Thymus (tissue), 11 donors: Measurements from ENCODE around the gene CHST11. TPM values are rescaled to one million over a fixed set of nuclear protein-coding genes. Genes with fewer than 3 reads are reported as not detected.

ENCODE experiments used
- DNase-seq, 9 donors: peaks; one replicate each; pipeline ENCODE4 v3.0.0-alpha.2; 2013; ENCODE audit warnings: low spot score in 9 of 9, low read depth in 6 of 9, missing footprints in 1 of 9
- H3K27ac ChIP-seq, 2 donors: one replicate each; pipeline ENCODE4 v1.5.1; 2013; ENCODE audit warnings: control low read depth in 1 of 2, low read depth in 1 of 2, low read length in 1 of 2, mild to moderate bottlenecking in 1 of 2, moderate library complexity in 1 of 2
- H3K27me3 ChIP-seq, 2 donors: one replicate each; pipeline ENCODE4 v1.5.1; 2013; ENCODE audit warnings: low read length in 1 of 2; ENCODE audit not compliant: control insufficient read depth in 2 of 2, insufficient read depth in 1 of 2
- H3K36me3 ChIP-seq, 2 donors: one replicate each; pipeline ENCODE4 v1.5.1; 2013; ENCODE audit warnings: low read length in 1 of 2, mild to moderate bottlenecking in 1 of 2, moderate library complexity in 1 of 2; ENCODE audit not compliant: control insufficient read depth in 2 of 2, insufficient read depth in 2 of 2
- H3K4me1 ChIP-seq, 2 donors: one replicate each; pipeline ENCODE4 v1.5.1; 2013; ENCODE audit warnings: low read length in 2 of 2; ENCODE audit not compliant: control insufficient read depth in 2 of 2, insufficient read depth in 2 of 2
- H3K4me3 ChIP-seq, 2 donors: one replicate each; pipeline ENCODE4 v1.5.1; 2013; ENCODE audit warnings: low read length in 2 of 2, control low read depth in 1 of 2, mild to moderate bottlenecking in 1 of 2
- H3K9me3 ChIP-seq, 2 donors: one replicate each; pipeline ENCODE4 v1.5.1; 2013; ENCODE audit warnings: low read length in 1 of 2, mild to moderate bottlenecking in 1 of 2; ENCODE audit not compliant: control insufficient read depth in 2 of 2, insufficient read depth in 1 of 2
- WGBS: extraction: QIAGEN DNeasy Blood & Tissue Kit; methylation state at CpG from one replicate; pipeline ENCODE4 v1.1.7; 2013; 5-methylcytosine and 5-hydroxymethylcytosine counted together
- polyA plus RNA-seq: library from polyadenylated mRNA; stranded (reverse); fragments of 200-250 nt; gene quantifications from one replicate; pipeline ENCODE4 v1.2.3, GENCODE V29; 2013
- total RNA-seq: library from RNA; stranded (reverse); fragments of 120-200 nt; gene quantifications from one replicate; pipeline ENCODE4 v1.2.4, GENCODE V29; 2013
- donor health status: healthy.

Gene CHST11
- total and polyA plus RNA-seq, 2 donors: 6.7 to 21.0 TPM

- no peaks in the 10 kb centered on the region for H3K36me3 ChIP-seq
- H3K9me3 ChIP-seq: no peaks in the 10 kb centered on the region
- no peak for DNase-seq
- no peak overlapping the region for H3K4me3 ChIP-seq
- no peaks in the 10 kb centered on the region for H3K4me1 ChIP-seq
- H3K27me3 ChIP-seq: no peaks in the 10 kb centered on the region
- 97% methylated on average over 8 of the region's 8 CpGs for WGBS
- H3K27ac ChIP-seq: no peak overlapping the region
Observed at GRCh38 chr12:104436790-104437189, 20.0 kb upstream of the CHST11 start.

DNA sequence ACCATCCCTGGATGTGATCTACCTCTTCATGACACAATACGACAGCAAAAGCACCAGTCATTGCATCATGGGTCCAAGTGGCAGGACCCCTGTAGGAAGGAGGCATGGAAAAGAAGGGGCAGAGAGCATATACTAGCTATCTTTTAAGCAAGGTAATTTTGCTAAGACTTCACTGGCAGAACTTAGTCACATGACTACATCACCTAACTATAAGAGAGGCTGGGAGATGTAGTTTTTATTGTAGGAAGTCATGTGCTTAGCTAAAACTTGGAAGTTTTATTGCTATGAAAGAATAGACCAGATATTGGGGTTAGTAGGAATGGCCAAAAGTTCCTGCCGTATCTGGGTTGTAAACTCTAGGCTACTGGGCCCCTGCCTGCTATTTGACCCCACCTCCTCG lies 18.6 kb upstream of the CHST11 start:
- Histone ChIP-seq H3K27ac (no peak overlapping the region), H3K9me3 (no peaks in the 10 kb centered on the region), H3K27me3 (no peaks in the 10 kb centered on the region), H3K4me3 (no peak overlapping the region), H3K36me3 (no peaks in the 10 kb centered on the region), H3K4me1 (peaks cover 0 to 1% of the 10 kb centered on the region in 2 donors)
- WGBS: 93% methylated on average over 3 of the region's 3 CpGs
- DNase-seq: no peak

- Histone ChIP-seq H3K27me3 (no peaks in the 10 kb centered on the region), H3K9me3 (no peaks in the 10 kb centered on the region), H3K4me3 (no peak overlapping the region), H3K4me1 (peaks cover 0 to 3% of the 10 kb centered on the region in 2 donors), H3K36me3 (no peaks in the 10 kb centered on the region), H3K27ac (no peak overlapping the region)
- 94% methylated on average over 12 of the region's 12 CpGs for WGBS
- no peak for DNase-seq
Observed at GRCh38 chr12:104439137-104439536, 17.6 kb upstream of the CHST11 start.

- H3K9me3 ChIP-seq: no peaks in the 10 kb centered on the region
- no peak overlapping the region for H3K27ac ChIP-seq
- H3K36me3 ChIP-seq: no peaks in the 10 kb centered on the region
- 69% methylated on average over 1 of the region's 1 CpG for WGBS
- no peak overlapping the region for H3K4me3 ChIP-seq
- no peaks in the 10 kb centered on the region for H3K27me3 ChIP-seq
- no peak for DNase-seq
- H3K4me1 ChIP-seq: peaks cover 0 to 3% of the 10 kb centered on the region in 2 donors
Observed at GRCh38 chr12:104443008-104443407, 13.7 kb upstream of the CHST11 start.

DNA sequence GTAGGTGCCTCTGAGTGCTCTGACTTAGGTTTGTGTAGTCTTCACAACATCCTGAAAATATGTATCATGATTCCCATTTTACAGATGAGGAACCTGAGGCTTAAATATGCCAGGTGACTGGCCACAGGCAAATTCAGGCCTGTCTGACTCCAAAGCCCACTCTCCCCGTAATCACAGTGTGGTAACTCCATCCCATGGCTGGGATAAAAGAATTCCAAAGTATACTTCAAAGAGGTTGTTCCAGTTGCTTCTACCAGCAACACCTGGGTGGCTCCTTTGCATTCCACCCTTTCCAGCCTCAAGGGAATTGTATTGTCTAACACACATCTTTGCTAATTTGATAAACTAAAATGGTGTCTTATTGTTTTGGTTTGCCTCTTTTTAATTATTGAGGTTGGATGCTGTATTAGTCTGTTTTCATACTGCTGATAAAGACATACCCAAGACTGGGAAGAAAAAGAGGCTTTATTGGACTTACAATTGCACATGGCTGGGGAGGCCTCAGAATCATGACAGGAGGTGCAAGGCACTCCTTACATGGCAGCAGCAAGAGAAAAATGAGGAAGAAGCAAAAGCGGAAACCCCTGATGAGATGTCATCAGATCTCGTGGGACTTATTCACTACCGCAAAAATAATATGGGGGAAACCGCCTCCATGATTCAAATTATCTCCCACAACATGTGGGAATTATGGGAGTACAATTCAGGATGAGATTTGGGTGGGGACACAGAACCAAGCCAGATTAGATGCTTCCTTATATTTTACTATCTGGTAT lies 9.9 kb upstream of the CHST11 start:
- no peaks in the 10 kb centered on the region for H3K36me3 ChIP-seq
- H3K27ac ChIP-seq: no peak overlapping the region
- H3K27me3 ChIP-seq: no peaks in the 10 kb centered on the region
- peaks cover 0 to 3% of the 10 kb centered on the region in 2 donors for H3K4me1 ChIP-seq
- H3K9me3 ChIP-seq: no peaks in the 10 kb centered on the region
- WGBS: 98% methylated on average over 5 of the region's 5 CpGs
- no peak overlapping the region for H3K4me3 ChIP-seq
- no peak for DNase-seq

DNA sequence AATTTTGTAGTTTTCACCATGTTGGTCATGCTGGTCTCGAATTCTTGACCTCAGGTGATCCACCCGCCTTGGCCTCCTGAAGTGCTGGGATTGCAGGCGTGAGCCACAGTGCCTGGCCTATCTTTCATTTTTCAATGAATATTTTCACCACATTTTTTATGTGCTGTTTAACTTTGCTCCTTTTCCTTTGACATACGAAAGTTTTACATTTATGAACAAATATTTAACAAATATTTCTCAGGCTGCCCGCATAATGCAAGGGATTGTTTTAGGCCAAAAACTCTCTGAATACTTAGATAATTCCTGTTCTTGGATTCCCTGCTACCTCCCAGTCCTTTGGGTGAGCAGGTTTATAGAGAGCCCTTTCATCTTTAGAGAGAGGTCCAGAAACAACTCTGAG lies 8.7 kb upstream of the CHST11 start:
- H3K4me1 ChIP-seq: peaks cover 0 to 2% of the 10 kb centered on the region in 2 donors
- H3K27me3 ChIP-seq: no peaks in the 10 kb centered on the region
- no peak overlapping the region for H3K4me3 ChIP-seq
- WGBS: 77% methylated on average over 5 of the region's 5 CpGs
- no peak for DNase-seq
- no peak overlapping the region for H3K27ac ChIP-seq
- H3K36me3 ChIP-seq: no peaks in the 10 kb centered on the region
- H3K9me3 ChIP-seq: no peaks in the 10 kb centered on the region

DNA sequence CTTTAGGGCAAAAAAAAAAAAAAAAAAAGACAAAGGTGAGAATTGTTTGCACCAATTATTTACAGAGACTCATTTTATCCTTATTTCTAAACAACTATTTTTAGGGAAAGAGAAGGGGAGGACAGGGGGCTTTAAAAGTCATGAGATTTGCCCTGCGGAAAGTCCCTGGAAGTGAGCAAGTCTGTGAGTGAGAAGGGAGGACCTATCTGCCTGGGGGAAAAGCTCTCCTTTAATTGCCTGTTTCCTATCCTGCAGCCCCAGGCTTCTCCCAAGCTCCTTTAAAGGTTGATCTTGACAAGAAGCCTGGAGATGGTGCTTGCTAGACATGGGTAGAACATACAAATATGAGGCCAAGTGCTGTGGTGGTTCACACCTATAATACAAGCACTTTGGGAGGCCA lies 8.3 kb upstream of the CHST11 start:
- no peak for DNase-seq
- Histone ChIP-seq H3K4me1 (no peaks in the 10 kb centered on the region), H3K4me3 (no peak overlapping the region)

GRCh38 chr12:104450700-104451099 lies 6.0 kb upstream of the CHST11 start:
- no peak overlapping the region for H3K4me3 ChIP-seq
- H3K27me3 ChIP-seq: no peaks in the 10 kb centered on the region
- H3K9me3 ChIP-seq: no peaks in the 10 kb centered on the region
- no peak for DNase-seq
- H3K4me1 ChIP-seq: peaks cover 5 to 9% of the 10 kb centered on the region in 2 donors
- H3K36me3 ChIP-seq: no peaks in the 10 kb centered on the region
- H3K27ac ChIP-seq: no peak overlapping the region

More for the DNA sequence above, 8.3 kb upstream of the CHST11 start:
- no peaks in the 10 kb centered on the region for H3K9me3 ChIP-seq
- 98% methylated on average over 1 of the region's 1 CpG for WGBS
- H3K36me3 ChIP-seq: no peaks in the 10 kb centered on the region
- no peaks in the 10 kb centered on the region for H3K27me3 ChIP-seq
- no peak overlapping the region for H3K27ac ChIP-seq

DNA sequence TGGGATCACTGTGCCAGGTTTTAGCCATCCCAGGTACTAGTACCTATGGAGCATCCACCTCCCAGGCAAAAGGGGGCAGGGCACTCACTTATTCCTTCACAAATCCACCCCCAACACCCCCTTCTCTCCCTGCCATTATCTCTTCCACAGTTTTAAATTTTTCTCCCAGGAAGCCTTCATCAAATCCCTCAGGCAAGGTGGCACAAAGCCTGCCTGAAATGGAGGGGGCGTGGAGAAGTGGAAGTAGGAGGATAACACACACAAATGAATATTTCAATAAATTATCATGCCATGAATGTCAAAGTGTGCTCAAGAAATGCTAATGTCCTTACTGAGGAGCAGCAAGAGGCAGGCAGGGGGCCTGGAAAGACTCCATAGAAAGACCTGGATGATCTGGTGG lies 4.7 kb upstream of the CHST11 start:
- H3K36me3 ChIP-seq: no peaks in the 10 kb centered on the region
- no peak for DNase-seq
- H3K27ac ChIP-seq: no peak overlapping the region
- no peak overlapping the region for H3K4me3 ChIP-seq
- WGBS: 98% methylated on average over 1 of the region's 1 CpG
- H3K9me3 ChIP-seq: no peaks in the 10 kb centered on the region
- H3K27me3 ChIP-seq: no peaks in the 10 kb centered on the region
- peaks cover 8 to 16% of the 10 kb centered on the region in 2 donors for H3K4me1 ChIP-seq
